ENCODE data around the gene LIF. TPM values are rescaled to one million over a fixed set of nuclear protein-coding genes. Genes with fewer than 3 reads are reported as not detected.

LIF gene
- total RNA-seq (2014; rRNA removed; shearing (Covaris generic)) (0.06 TPM in 1 of 2 replicates, not detected in the other), total RNA-seq (2022) (not detected in 2 replicates), Bru-seq, nascent RNA (percentile 16 among the genes with signal in this experiment), BruChase-seq, experiment 1, labeled RNA remaining after a 6-hour chase (not detected), BruChase-seq, experiment 2, labeled RNA remaining after a 2-hour chase (percentile 22 among the genes with signal in this experiment)
- long read RNA-seq = 0 reads

- peaks cover 4% of the 10 kb centered on the region for H3K4me1 ChIP-seq (ENCODE audit: insufficient read depth, low read length, poor library complexity, severe bottlenecking)
- DNase-seq (ENCODE audit: low spot score) = no peak
- ChIA-PET POLR2A (no interaction called here), CTCF (ENCODE audit: unreplicated experiment) (no interaction called here)
- H3K4me3 ChIP-seq (ENCODE audit: low read depth, low read length, poor library complexity, severe bottlenecking) = no peak within 1 kb of the TSS
- BruUV-seq (replicated peaks) = no TSS peak
- no peaks in the 10 kb centered on the region for H3K36me3 ChIP-seq (ENCODE audit: insufficient read depth, low read length)
- no peak within 1 kb of the TSS for H3K27ac ChIP-seq (ENCODE audit: low read depth, low read length, poor library complexity, severe bottlenecking)
- H3K9me2 ChIP-seq (ENCODE audit: insufficient read depth, low read length) = no peaks in the 10 kb centered on the region
- no peaks in the 10 kb centered on the region for H3K79me2 ChIP-seq (ENCODE audit: insufficient read depth, low read depth, low read length)
- no peaks in the 10 kb centered on the region for H3K9me3 ChIP-seq (ENCODE audit: low read length)
- H3K4me2 ChIP-seq (ENCODE audit: low read length) = peak within 1 kb of the TSS; percentile 12; the same call in 1 of the 2 replicates
- H4K20me1 ChIP-seq (ENCODE audit: insufficient read depth, low read length) = no peaks in the 10 kb centered on the region
- H2AFZ ChIP-seq (ENCODE audit: low read length) = no peak within 1 kb of the TSS
- intact Hi-C loops (cut with micrococcal nuclease; ENCODE audit: unreplicated experiment) = no loop called here
- TF ChIP-seq EZH2phosphoT487 (IDR thresholded peaks at IDR 0.05; ENCODE audit: borderline replicate concordance, low read depth, low read length) (no peak), CTCF (conservative IDR thresholded peaks at IDR 0.05; ENCODE audit: low read length) (0 out of 2 replicates have a peak, but pooled peaks have one; percentile 23)
Measured at GRCh38 chr22:30245985-30246813, at the start of gene LIF. Gene LIF, minus strand, starts transcription at chr22:30246759. Its CDS starts 64 bp downstream, at chr22:30246695.

GRCh38 chr22:30296324-30296723 lies 49.8 kb upstream of the LIF start:
- BruUV-seq (replicated peaks) = no TSS peak
- no peak overlapping the region for H3K4me3 ChIP-seq (ENCODE audit: low read depth, low read length, poor library complexity, severe bottlenecking)
- POLR2A ChIA-PET = no interaction called here

More at GRCh38 chr22:30296324-30296723, 49.8 kb upstream of the LIF start:
- Histone ChIP-seq H3K9me3 (ENCODE audit: low read length) (no peaks in the 10 kb centered on the region), H3K27ac (ENCODE audit: low read depth, low read length, poor library complexity, severe bottlenecking) (no peak overlapping the region), H3K4me1 (ENCODE audit: insufficient read depth, low read length, poor library complexity, severe bottlenecking) (peaks cover 17% of the 10 kb centered on the region), H4K20me1 (ENCODE audit: insufficient read depth, low read length) (no peaks in the 10 kb centered on the region), H2AFZ (ENCODE audit: low read length) (no peak overlapping the region), H3K9me2 (ENCODE audit: insufficient read depth, low read length) (no peaks in the 10 kb centered on the region), H3K36me3 (ENCODE audit: insufficient read depth, low read length) (peaks cover 24% of the 10 kb centered on the region), H3K79me2 (ENCODE audit: insufficient read depth, low read depth, low read length) (no peaks in the 10 kb centered on the region), H3K4me2 (ENCODE audit: low read length) (no peak overlapping the region)
- CTCF ChIA-PET (ENCODE audit: unreplicated experiment) = no interaction called here
- intact Hi-C loops (cut with micrococcal nuclease; ENCODE audit: unreplicated experiment) = no loop called here
- no peak for TF ChIP-seq EZH2phosphoT487 (IDR thresholded peaks at IDR 0.05; ENCODE audit: borderline replicate concordance, low read depth, low read length)
- TF ChIP-seq CTCF (conservative IDR thresholded peaks at IDR 0.05; ENCODE audit: low read length) = no peak
- DNase-seq (ENCODE audit: low spot score) = no peak

Measured in OCI-LY7 (cell line).